Stomach (tissue), 4 donors: ENCODE results near the gene RAB12.

Experiments used
- CTCF ChIP-seq, 7 experiments: fragments of 450-650 bp in 4 of 7; fragments of 200-600 bp in 3 of 7; sonication (generic) in 3 of 7; IDR thresholded peaks; one replicate each; pipeline ENCODE4 v1.5.1; 2016 to 2019; ENCODE audit warnings: antibody characterized with exemption in 7 of 7, control low read depth in 2 of 7, mild to moderate bottlenecking in 1 of 7
- POLR2A ChIP-seq, 4 donors: fragments of 450-650 bp; IDR thresholded peaks; one replicate each; pipeline ENCODE4 v1.6.1; 2016; ENCODE audit warnings: antibody characterized with exemption in 4 of 4, control low read depth in 2 of 4, mild to moderate bottlenecking in 1 of 4, moderate library complexity in 1 of 4
- POLR2AphosphoS5 ChIP-seq, 3 donors: sonication (generic); formaldehyde crosslinking; IDR thresholded peaks; one replicate each; pipeline ENCODE4 v1.6.1; 2016; ENCODE audit warnings: antibody characterized with exemption in 3 of 3

- TF ChIP-seq POLR2AphosphoS5 (IDR thresholded peaks at IDR 0.05) (no peak), CTCF (IDR thresholded peaks at IDR 0.05) (no peak), POLR2A (IDR thresholded peaks at IDR 0.05) (no peak)
These were observed 34.2 kb downstream of the RAB12 start for GRCh38 chr18:8643326-8643878.
